DND-41 (cell line): Measurements from ENCODE around the gene CPNE6.

ENCODE experiments used
- ATAC-seq: fragments of 200-7000 bp; cut with Tn5 transposase; 3 replicates; pipeline ENCODE4 v1.9.1; 2021; ENCODE audit warnings: low read depth; ENCODE audit not compliant: insufficient read depth
- DNase-seq: peaks from one replicate; pipeline ENCODE4 v3.0.0-alpha.2; 2020
- H2AFZ ChIP-seq: 2 replicates; pipeline ENCODE4 v1.6.0; 2012; ENCODE audit warnings: low read depth, low read length
- H3K27ac ChIP-seq: 2 replicates; pipeline ENCODE4 v1.5.1; 2012; ENCODE audit warnings: low read length, inconsistent platforms
- H3K27me3 ChIP-seq: fragments of 200-600 bp; sonication (generic); 2 replicates; pipeline ENCODE4 v1.6.0; 2012; ENCODE audit warnings: low read length, mild to moderate bottlenecking, inconsistent platforms; ENCODE audit not compliant: insufficient read depth, poor library complexity
- H3K36me3 ChIP-seq: 2 replicates; pipeline ENCODE4 v1.5.1; 2012; ENCODE audit warnings: low read length, inconsistent platforms; ENCODE audit not compliant: insufficient read depth
- H3K4me1 ChIP-seq: 2 replicates; pipeline ENCODE4 v1.5.1; 2012; ENCODE audit warnings: mild to moderate bottlenecking, low read length; ENCODE audit not compliant: insufficient read depth
- H3K4me2 ChIP-seq: 2 replicates; pipeline ENCODE4 v1.6.0; 2012; ENCODE audit warnings: mild to moderate bottlenecking, moderate library complexity, low read length, inconsistent platforms; ENCODE audit not compliant: insufficient read depth
- H3K4me3 ChIP-seq, 2 experiments: fragments of 200-600 bp in 1 of 2; shearing (Covaris generic) in 1 of 2; 2 replicates each; pipeline ENCODE4 v1.5.1; 2012 to 2016; ENCODE audit warnings: inconsistent platforms in 2 of 2, low read length in 2 of 2, mild to moderate bottlenecking in 2 of 2, low read depth in 1 of 2, moderate library complexity in 1 of 2
- H3K79me2 ChIP-seq: 2 replicates; pipeline ENCODE4 v1.6.0; 2012; ENCODE audit warnings: low read length, inconsistent platforms; ENCODE audit not compliant: insufficient read depth
- H3K9ac ChIP-seq: 2 replicates; pipeline ENCODE4 v1.6.0; 2012; ENCODE audit warnings: low read depth, mild to moderate bottlenecking, inconsistent platforms, low read length, moderate library complexity
- H3K9me3 ChIP-seq: 2 replicates; pipeline ENCODE4 v1.5.1; 2012; ENCODE audit warnings: low read length, moderate library complexity, mild to moderate bottlenecking, inconsistent platforms; ENCODE audit not compliant: insufficient read depth, severe bottlenecking
- H4K20me1 ChIP-seq: 2 replicates; pipeline ENCODE4 v1.6.0; 2012; ENCODE audit warnings: low read length; ENCODE audit not compliant: insufficient read depth
- CTCF ChIP-seq: IDR thresholded peaks from 2 replicates; pipeline ENCODE4 v1.5.1; 2012; ENCODE audit warnings: borderline replicate concordance, low read length, moderate library complexity, mild to moderate bottlenecking; ENCODE audit not compliant: poor library complexity, severe bottlenecking; ENCODE audit errors: extremely low read depth
- EZH2 ChIP-seq: IDR thresholded peaks from 3 replicates; pipeline ENCODE4 v1.6.1; 2012; ENCODE audit warnings: borderline replicate concordance, low read depth, mild to moderate bottlenecking, moderate library complexity, low read length, inconsistent platforms; ENCODE audit not compliant: severe bottlenecking

The CPNE6 gene

GRCh38 chr14:24072881-24073877, 1.8 kb downstream of the CPNE6 start:
- no peak overlapping the region for H3K27ac ChIP-seq
- H2AFZ ChIP-seq: no peak overlapping the region
- peaks cover 6% of the 10 kb centered on the region; the same call in 1 of the 2 replicates for H4K20me1 ChIP-seq
- H3K4me3 ChIP-seq: no peak overlapping the region
- no peak for ATAC-seq
- DNase-seq: no peak
- H3K9me3 ChIP-seq: no peaks in the 10 kb centered on the region
- no peak overlapping the region for H3K4me2 ChIP-seq
- H3K36me3 ChIP-seq: no peaks in the 10 kb centered on the region
- H3K27me3 ChIP-seq: no peaks in the 10 kb centered on the region
- TF ChIP-seq CTCF (no peak), EZH2 (no peak)
- H3K79me2 ChIP-seq: no peaks in the 10 kb centered on the region
- H3K4me1 ChIP-seq: no peaks in the 10 kb centered on the region
- H3K9ac ChIP-seq: no peak overlapping the region

- H3K4me3 ChIP-seq: no peak overlapping the region
- TF ChIP-seq CTCF: no peak
- no peak for TF ChIP-seq EZH2
- no peak overlapping the region for H3K4me2 ChIP-seq
- H4K20me1 ChIP-seq: peaks cover 6% of the 10 kb centered on the region; the same call in 1 of the 2 replicates
- DNase-seq: no peak
- no peaks in the 10 kb centered on the region for H3K36me3 ChIP-seq
- H3K27ac ChIP-seq: no peak overlapping the region
- no peak overlapping the region for H3K9ac ChIP-seq
- no peaks in the 10 kb centered on the region for H3K4me1 ChIP-seq
- no peaks in the 10 kb centered on the region for H3K9me3 ChIP-seq
- H3K79me2 ChIP-seq: no peaks in the 10 kb centered on the region
- H3K27me3 ChIP-seq: no peaks in the 10 kb centered on the region
- no peak for ATAC-seq
- H2AFZ ChIP-seq: no peak overlapping the region
Measured at GRCh38 chr14:24074625-24075484, 3.5 kb downstream of the CPNE6 start.

- Histone ChIP-seq H3K27me3 (peaks cover 7% of the 10 kb centered on the region), H3K27ac (no peak overlapping the region), H2AFZ (no peak overlapping the region), H3K4me1 (peaks cover 5% of the 10 kb centered on the region), H3K4me3 (no peak overlapping the region), H3K79me2 (no peaks in the 10 kb centered on the region), H3K9me3 (no peaks in the 10 kb centered on the region), H3K4me2 (no peak overlapping the region), H4K20me1 (peaks cover 12% of the 10 kb centered on the region), H3K9ac (no peak overlapping the region), H3K36me3 (no peaks in the 10 kb centered on the region)
- TF ChIP-seq EZH2: no peak
- no peak for TF ChIP-seq CTCF
- ATAC-seq: no peak
- DNase-seq: no peak
Measured at GRCh38 chr14:24075485-24076301, 4.3 kb downstream of the CPNE6 start.
